GM15510 (cell line): Measurements from ENCODE around the gene CELSR3.

Source experiments
- POLR2A ChIP-seq: IDR thresholded peaks from 3 replicates; pipeline ENCODE4 v1.6.1; 2011; ENCODE audit warnings: borderline replicate concordance; ENCODE audit not compliant: insufficient read length; ENCODE audit errors: extremely low read depth

CELSR3 gene

GRCh38 chr3:48636149-48636655 is 26.5 kb downstream of the CELSR3 start:
- no peak for TF ChIP-seq POLR2A

- peak; percentile 64 for TF ChIP-seq POLR2A
These were observed 27.3 kb downstream of the CELSR3 start, which contains the start of gene SLC26A6 for GRCh38 chr3:48635222-48636021. Gene SLC26A6, minus strand, starts transcription at chr3:48635461. Its CDS starts 68 bp downstream, at chr3:48635393.

- TF ChIP-seq POLR2A: no peak
These were observed 27.9 kb downstream of the CELSR3 start for GRCh38 chr3:48634661-48635221.

- no peak for TF ChIP-seq POLR2A
These were observed 28.9 kb downstream of the CELSR3 start for GRCh38 chr3:48633743-48634142.

GRCh38 chr3:48633256-48633655 is 29.4 kb downstream of the CELSR3 start:
- TF ChIP-seq POLR2A: no peak

GRCh38 chr3:48631516-48632448 is 30.9 kb downstream of the CELSR3 start:
- TF ChIP-seq POLR2A: no peak

GRCh38 chr3:48630833-48631232 is 31.9 kb downstream of the CELSR3 start:
- TF ChIP-seq POLR2A: no peak

- no peak for TF ChIP-seq POLR2A
These were observed 32.3 kb downstream of the CELSR3 start for GRCh38 chr3:48630407-48630806.

GRCh38 chr3:48629894-48630293 is 32.8 kb downstream of the CELSR3 start:
- TF ChIP-seq POLR2A: no peak

- no peak for TF ChIP-seq POLR2A
These were observed 34.2 kb downstream of the CELSR3 start for GRCh38 chr3:48628277-48629017.

- no peak for TF ChIP-seq POLR2A
These were observed 37.1 kb downstream of the CELSR3 start for GRCh38 chr3:48625600-48625999.

GRCh38 chr3:48624767-48625166 is 37.9 kb downstream of the CELSR3 start:
- no peak for TF ChIP-seq POLR2A

GRCh38 chr3:48623851-48624547 is 38.7 kb downstream of the CELSR3 start:
- no peak for TF ChIP-seq POLR2A

- no peak for TF ChIP-seq POLR2A
These were observed 41.2 kb downstream of the CELSR3 start, which contains the start of gene TMEM89 for GRCh38 chr3:48621461-48621869. Gene TMEM89, minus strand, starts transcription at chr3:48621769. Its CDS starts 13 bp downstream, at chr3:48621756.
